CD4-positive, alpha-beta T cell treated with Interleukin-21 for 1 hour (primary cell): Measurements from ENCODE around the gene MAGEA11.
"Not testable (repeated sequence)": the region's sequence is repeated elsewhere in the genome, so short reads cannot be mapped to it uniquely, and the experiment has no call there.

Source experiments
- DNase-seq: peaks from one replicate; pipeline ENCODE4 v3.0.0-alpha.2; 2020

Gene MAGEA11, protein sequence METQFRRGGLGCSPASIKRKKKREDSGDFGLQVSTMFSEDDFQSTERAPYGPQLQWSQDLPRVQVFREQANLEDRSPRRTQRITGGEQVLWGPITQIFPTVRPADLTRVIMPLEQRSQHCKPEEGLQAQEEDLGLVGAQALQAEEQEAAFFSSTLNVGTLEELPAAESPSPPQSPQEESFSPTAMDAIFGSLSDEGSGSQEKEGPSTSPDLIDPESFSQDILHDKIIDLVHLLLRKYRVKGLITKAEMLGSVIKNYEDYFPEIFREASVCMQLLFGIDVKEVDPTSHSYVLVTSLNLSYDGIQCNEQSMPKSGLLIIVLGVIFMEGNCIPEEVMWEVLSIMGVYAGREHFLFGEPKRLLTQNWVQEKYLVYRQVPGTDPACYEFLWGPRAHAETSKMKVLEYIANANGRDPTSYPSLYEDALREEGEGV

DNA sequence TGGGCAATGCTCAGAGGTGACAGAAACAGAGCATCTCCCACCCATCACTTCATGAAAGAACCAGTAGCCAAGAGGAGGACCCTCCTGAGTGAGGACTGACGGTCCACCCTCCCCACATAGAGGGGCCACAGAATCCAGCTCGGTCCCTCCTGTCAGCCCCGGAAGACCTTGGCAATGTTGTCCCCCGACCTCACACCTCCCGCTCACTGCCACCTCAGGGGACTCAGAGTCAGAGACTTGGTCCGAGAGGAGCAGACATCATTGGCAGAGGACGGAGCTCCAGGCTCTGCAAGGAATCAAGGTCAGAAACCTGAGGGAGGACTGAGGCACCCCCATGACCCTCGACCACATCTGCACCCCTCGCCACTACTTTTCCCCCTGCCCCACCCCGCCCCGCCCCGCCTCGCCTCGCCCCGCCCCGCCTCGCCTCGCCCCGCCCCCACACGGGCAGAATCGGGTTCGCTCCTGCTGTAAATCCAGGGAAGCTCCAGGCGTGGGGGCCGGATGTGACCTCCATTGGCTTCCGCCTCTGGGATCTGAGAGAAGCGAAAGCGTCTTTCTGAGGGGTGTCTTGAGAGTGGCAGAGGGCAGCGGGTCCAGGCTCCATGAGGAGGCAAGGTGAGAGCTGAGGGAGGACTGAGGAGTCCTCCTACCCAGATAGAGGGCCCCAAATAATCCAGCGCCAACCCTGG lies at the start of gene MAGEA11:
Gene MAGEA11, plus strand, starts transcription at position 516 of the 692 bp plus-strand sequence. CDS start 1,100 bp downstream, outside the sequence.
- DNase-seq: no peak

- not testable (repeated sequence) for DNase-seq
Measured at GRCh38 chrX:149675088-149675487, 36.8 kb upstream of the MAGEA11 start.

DNA sequence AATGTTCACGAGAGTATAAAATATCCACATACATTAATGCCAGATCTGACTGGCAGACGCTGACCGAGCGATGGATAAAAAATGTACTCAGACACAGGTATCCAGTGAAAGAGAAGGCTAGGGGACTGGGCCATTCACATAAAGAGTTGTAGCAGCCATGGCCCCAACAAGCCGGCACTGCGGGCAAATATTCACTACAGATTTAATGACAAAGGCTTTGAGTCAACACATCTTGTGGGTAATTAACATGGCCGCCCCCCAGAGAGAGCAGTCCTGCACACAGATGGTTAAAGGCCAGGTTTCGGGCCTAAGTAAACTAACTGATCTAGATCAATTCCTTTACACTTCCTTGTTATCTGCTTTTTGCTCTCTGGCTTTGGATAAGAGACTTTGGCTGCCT lies 36.3 kb upstream of the MAGEA11 start:
- not testable (repeated sequence) for DNase-seq

DNA sequence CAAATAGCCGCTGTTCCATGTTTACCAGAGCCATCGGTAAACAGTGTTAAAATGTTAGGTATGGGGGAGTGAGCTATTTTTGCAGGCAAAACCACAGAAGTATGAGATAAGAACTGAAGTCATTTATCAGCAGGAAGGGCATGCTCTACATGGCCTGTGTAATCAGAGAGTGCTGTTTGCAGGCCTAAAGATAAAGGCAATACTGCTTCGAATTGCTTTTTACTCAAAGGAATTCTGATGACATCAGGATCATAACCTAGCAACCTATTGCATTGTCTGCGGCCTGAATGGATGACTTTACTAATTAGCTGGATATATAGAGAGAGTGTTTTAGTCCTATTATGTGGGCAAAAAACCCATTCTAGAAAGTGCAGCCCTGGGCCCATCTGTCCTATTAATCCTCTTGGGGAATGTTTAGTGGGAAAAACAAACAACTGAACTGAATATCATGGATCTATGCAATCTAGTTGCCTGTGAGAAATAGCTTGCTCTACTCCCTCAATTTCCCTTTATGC lies 32.6 kb upstream of the MAGEA11 start:
- not testable (repeated sequence) for DNase-seq

DNA sequence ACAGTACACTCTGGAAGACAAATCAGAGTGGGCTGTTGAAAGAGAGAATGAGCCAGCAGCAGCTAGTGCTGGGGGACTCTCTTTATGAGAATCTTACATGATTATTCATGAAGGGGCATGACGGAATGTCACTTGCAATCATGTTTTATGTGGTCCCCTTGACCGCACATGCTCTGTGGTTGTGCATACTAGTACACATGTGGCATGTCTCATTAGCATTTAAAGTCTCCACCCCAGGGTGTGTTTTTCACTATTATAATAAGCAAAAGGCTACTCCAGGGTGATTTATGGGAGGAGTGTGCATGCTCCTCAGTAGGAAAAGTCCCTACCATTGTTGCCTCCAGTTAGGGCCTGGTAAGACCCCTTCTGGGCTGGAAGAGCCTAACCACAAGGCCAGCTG lies 30.7 kb upstream of the MAGEA11 start:
- no peak for DNase-seq

GRCh38 chrX:149682031-149682430 lies 29.8 kb upstream of the MAGEA11 start:
- no peak for DNase-seq

GRCh38 chrX:149682956-149683947 lies 28.6 kb upstream of the MAGEA11 start:
- no peak for DNase-seq

GRCh38 chrX:149683966-149684730 lies 27.7 kb upstream of the MAGEA11 start:
- no peak for DNase-seq

DNA sequence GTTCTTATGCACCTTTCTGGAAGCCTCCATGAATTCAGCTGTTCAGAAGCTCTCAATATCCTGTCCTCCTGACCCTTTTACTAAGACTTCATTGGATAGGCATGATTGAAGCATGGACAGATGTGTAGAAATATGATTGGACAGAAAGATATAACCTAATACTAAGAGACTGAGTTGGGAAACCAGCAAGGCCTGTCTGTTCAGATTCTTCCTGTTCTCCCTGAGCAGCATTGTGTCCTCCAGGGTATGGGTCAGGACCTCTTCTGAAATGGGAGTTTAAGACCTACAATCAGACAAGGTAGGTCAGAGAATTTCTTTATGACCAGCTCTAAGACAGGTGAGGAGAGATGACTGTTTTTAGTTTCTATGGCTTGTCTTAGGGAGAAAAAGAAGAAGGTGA lies 23.9 kb upstream of the MAGEA11 start:
- DNase-seq: no peak

DNA sequence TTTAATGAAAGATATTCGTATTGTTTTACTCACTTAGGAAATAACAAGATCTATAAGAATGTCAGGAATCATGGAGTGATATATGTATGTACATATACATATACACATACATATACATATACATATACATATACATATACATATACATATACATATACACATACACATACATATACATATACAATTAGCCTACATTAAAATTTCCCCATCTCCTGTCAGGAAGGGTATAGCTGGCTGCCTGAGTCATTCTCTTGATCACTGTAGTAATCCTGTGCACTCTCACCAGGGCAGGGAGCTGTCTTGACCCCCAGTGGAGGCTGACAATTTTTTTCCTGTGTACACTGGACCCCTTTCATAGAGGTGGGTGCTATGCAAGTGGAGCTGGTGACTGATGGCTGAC lies 23.3 kb upstream of the MAGEA11 start:
- DNase-seq: no peak

GRCh38 chrX:149691794-149692193 lies 20.1 kb upstream of the MAGEA11 start:
- no peak for DNase-seq

- DNase-seq: not testable (repeated sequence)
Measured at GRCh38 chrX:149692686-149693272, 19.1 kb upstream of the MAGEA11 start.

DNA sequence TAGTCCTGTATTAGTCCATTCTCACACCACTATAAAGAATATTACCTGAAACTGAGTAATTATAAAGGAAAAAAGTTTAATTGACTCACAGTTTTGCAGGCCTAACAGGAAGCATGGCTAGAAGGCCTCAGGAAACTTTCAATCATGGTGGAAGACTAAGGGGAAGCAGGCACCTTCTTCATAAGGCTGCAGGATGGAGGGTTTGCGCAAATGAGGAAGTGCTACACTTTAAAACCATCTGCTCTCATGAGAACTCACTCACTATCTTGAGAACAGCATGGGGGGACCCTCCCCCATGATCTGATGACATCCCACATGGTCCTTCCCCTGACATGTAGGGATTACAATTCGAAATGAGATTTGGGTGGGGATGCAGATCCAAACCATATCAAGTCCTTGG lies 12.1 kb upstream of the MAGEA11 start:
- DNase-seq: no peak

- no peak for DNase-seq
Measured at GRCh38 chrX:149704664-149705063, 7.2 kb upstream of the MAGEA11 start.

GRCh38 chrX:149707147-149707901 lies 4.5 kb upstream of the MAGEA11 start:
- DNase-seq: no peak

GRCh38 chrX:149712831-149713230 lies 971 bp downstream of the MAGEA11 start:
- no peak for DNase-seq

GRCh38 chrX:149713279-149714050 lies 1.6 kb downstream of the MAGEA11 start:
- DNase-seq: no peak

DNA sequence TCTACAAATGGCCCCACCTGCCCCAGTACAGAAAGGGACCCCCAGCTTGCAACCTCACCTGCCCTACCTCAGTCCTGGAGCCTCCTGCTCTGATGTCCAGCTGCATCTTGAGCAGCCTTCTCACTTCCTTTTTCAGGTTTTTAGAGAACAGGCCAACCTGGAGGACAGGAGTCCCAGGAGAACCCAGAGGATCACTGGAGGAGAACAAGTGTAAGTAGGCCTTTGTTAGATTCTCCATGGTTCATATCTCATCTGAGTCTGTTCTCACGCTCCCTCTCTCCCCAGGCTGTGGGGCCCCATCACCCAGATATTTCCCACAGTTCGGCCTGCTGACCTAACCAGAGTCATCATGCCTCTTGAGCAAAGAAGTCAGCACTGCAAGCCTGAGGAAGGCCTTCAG lies 3.6 kb downstream of the MAGEA11 start:
- DNase-seq: no peak

DNA sequence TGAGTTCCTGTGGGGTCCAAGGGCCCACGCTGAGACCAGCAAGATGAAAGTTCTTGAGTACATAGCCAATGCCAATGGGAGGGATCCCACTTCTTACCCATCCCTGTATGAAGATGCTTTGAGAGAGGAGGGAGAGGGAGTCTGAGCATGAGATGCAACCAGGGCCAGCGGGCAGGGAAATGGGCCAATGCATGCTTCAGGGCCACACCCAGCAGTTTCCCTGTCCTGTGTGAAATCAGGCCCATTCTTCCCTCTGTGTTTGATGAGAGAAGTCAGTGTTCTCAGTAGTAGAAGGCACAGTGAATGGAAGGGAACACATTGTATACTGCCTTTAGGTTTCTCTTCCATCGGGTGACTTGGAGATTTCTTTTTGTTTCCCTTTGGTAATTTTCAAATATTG lies 4.8 kb downstream of the MAGEA11 start:
- no peak for DNase-seq

DNA sequence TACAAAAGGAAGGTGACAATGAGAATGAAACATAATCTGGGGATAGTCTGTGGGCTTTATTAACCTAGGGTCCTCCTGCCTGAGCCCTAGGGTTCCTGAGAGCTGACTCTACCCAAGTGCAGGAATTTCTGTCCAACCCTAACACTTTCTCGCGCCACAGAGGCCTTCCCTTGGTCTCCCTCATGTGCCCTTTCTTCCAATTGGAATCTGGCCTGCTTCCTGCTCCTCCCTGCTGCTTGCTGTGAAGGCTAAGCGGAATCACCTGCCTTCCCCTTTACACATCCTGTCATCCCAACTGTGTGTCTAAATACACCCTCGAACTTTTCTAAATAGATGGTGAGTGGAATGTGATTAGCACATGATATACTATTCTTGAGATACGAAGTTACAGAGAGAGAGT lies 5.9 kb downstream of the MAGEA11 start:
- no peak for DNase-seq
